ENCODE measurements around the gene TENT4A.

The TENT4A gene

DNA sequence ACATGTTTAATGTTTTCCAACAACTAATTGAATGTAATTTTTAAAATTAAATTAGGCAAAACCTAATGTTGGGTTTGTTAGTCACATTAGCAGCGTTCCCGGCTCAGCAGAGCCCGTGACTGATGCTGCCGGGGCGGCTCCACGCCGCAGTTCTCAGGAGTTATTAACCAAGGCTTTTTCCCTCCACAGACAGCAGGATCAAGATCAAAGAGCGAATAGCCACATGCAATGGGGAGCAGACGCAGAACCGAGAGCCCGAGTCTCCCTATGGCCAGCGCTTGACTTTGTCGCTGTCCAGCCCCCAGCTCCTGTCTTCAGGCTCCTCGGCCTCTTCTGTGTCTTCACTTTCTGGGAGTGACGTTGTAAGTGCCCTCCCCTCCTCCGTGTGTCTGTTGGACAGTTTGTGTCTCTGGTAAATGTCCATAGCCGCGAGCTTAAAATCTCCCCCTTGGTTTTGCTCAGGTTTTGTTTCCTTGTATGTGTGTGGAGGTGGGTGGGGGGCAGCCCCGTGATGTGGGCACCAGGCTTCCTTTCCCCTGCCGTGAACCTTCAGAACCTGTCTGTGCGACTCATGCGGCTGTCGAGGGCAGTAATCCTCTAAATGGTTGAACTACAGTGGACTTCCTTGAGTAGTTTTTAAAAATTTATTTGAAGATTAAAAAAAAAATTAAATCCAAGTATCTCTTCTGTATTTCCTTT lies 37.1 kb downstream of the TENT4A start:
- DNase-seq (ENCODE audit: low spot score) = no peak
- TF ChIP-seq, protein P1, sequence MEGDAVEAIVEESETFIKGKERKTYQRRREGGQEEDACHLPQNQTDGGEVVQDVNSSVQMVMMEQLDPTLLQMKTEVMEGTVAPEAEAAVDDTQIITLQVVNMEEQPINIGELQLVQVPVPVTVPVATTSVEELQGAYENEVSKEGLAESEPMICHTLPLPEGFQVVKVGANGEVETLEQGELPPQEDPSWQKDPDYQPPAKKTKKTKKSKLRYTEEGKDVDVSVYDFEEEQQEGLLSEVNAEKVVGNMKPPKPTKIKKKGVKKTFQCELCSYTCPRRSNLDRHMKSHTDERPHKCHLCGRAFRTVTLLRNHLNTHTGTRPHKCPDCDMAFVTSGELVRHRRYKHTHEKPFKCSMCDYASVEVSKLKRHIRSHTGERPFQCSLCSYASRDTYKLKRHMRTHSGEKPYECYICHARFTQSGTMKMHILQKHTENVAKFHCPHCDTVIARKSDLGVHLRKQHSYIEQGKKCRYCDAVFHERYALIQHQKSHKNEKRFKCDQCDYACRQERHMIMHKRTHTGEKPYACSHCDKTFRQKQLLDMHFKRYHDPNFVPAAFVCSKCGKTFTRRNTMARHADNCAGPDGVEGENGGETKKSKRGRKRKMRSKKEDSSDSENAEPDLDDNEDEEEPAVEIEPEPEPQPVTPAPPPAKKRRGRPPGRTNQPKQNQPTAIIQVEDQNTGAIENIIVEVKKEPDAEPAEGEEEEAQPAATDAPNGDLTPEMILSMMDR (IDR thresholded peaks at IDR 0.05; ENCODE audit: extremely low read depth, missing control alignments) = no peak

DNA sequence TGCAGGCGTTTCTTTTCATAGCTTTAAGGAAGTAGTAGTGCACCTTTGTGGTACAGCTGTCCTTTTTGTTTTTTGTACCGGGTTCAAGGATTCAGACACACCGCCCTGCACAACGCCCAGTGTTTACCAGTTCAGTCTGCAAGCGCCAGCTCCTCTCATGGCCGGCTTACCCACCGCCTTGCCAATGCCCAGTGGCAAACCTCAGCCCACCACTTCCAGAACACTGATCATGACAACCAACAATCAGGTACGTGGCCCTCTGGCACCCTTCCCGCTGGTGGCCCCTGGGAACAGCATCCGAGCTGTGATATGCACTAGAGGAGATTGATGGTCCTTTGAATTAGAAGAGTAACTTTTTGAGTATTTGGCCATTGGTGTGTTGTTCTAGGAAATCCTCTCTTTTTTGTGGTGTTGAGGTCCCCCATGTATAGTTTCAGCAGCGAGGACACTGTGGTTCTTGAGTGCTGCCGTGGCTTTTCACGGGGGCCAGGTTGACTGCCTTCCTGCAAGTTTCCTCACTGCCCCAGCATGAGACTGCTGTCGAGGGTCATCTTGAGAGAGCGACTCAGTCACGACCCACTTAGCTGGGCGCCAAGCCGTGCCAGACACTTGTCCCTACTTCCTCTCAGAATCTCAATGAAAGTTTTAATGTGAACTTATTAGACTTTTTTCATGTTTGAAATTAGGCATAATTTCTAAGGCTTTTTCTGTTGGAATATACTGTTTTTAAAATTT lies 37.9 kb downstream of the TENT4A start:
- TF ChIP-seq, protein P1 (IDR thresholded peaks at IDR 0.05; ENCODE audit: extremely low read depth, missing control alignments) = no peak
- no peak for DNase-seq (ENCODE audit: low spot score)

DNA sequence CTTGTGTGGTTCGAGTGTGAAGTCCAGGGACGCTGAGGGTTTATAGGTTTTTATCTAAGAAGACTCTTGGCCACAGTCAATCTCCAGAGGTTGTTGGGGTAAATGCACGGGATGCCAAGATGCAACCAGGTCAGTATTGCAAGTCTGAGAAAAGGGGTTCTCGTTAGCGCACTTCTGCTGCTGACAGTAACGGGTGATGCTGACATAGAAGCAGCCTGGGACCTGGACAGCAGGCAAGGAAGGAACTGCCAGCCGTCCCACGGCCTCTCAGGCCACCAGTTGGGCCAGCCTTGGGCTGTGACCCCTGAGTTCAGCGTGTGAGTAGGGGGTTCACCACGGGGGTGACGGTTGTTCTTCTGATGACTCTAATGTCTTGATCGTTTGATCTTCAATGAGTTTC lies 39.0 kb downstream of the TENT4A start:
- DNase-seq (ENCODE audit: low spot score) = no peak
- TF ChIP-seq, protein P1 (IDR thresholded peaks at IDR 0.05; ENCODE audit: extremely low read depth, missing control alignments) = no peak

DNA sequence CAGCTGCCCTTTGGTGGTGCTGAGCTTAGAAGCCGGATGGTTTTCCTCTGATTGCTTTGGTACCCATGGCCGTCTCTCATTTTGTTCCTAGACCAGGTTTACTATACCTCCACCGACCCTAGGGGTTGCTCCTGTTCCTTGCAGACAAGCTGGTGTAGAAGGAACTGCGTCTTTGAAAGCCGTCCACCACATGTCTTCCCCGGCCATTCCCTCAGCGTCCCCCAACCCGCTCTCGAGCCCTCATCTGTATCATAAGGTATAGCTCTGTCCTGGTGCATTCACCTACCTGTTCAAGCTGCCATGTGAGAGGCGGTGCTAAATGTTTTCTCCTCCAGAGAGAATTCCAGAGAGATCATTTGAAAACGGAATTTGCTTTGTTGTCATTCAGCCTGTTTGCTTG lies 39.5 kb downstream of the TENT4A start:
- TF ChIP-seq, protein P1 (IDR thresholded peaks at IDR 0.05; ENCODE audit: extremely low read depth, missing control alignments) = no peak
- no peak for DNase-seq (ENCODE audit: low spot score)

DNA sequence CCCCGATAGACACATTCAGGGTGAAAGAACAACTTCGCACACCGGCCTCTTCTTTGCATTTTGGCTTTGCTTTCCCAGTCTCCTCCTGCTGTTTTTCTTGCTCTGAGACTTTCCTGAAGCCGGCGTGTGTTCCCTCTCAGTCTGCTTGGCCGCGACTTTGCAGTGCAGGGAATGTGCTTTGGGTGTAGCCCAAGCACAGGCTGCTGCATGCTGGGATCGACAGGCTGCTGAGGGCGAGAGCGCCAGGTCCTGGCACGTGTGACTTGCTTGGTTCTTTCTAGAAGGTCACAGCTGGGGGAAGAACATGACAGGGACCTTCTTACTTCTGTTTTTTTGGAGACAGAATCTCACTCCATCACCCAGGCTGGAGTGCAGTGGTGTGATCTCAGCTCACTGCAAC lies 40.6 kb downstream of the TENT4A start:
- TF ChIP-seq, protein P1 (IDR thresholded peaks at IDR 0.05; ENCODE audit: extremely low read depth, missing control alignments) = no peak
- DNase-seq (ENCODE audit: low spot score) = no peak

DNA sequence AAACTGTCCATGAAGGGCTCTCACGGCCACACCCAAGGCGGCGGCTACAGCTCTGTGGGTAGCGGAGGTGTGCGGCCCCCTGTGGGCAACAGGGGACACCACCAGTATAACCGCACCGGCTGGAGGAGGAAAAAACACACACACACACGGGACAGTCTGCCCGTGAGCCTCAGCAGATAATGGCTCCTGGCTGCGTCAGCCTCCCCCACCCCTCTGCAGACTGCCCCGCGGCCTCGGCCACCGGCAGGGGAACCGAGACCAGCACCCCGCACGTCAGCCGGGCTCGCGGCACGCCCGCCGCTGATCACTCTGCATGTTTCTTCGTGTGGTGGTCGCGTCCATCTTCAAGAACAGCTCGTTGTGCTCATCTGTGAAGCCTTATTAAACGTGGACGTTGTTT lies 41.5 kb downstream of the TENT4A start:
- TF ChIP-seq, protein P1 (IDR thresholded peaks at IDR 0.05; ENCODE audit: extremely low read depth, missing control alignments) = no peak
- DNase-seq (ENCODE audit: low spot score) = no peak

DNA sequence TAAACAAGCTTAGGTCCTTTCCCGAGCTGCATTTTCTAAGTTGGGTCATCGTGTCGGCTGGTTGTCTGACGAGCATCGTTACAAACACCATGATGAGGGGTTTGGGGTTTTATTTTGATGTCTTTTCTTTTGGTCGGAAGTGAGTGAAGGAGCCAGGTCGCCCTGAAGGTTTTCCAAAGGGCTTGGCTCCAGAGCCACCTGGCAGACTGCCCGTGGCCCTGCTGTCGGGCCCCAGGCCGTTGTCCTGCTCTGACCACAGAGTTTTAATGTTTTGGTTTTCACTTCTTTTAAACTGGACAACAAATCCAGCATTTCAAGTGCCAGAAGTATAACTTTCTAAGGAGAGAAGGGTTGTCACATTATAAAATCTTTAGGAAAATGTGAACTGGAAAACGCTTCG lies 42.3 kb downstream of the TENT4A start:
- TF ChIP-seq, protein P1 (IDR thresholded peaks at IDR 0.05; ENCODE audit: extremely low read depth, missing control alignments) = no peak
- DNase-seq (ENCODE audit: low spot score) = no peak
